Stimulated activated CD4-positive, alpha-beta T cell treated with anti-CD3 and anti-CD28 coated beads, Interleukin-2, amount 100 ng/mL, for 24 hours (primary cell): ENCODE results near the gene ACTN1.
"Not testable (repeated sequence)": the region's sequence is repeated elsewhere in the genome, so short reads cannot be mapped to it uniquely, and the experiment has no call there.

Experiments used
- DNase-seq, 2 donors: peaks; one replicate each; pipeline ENCODE4 v3.0.0-alpha.2; 2020

The ACTN1 gene

DNA sequence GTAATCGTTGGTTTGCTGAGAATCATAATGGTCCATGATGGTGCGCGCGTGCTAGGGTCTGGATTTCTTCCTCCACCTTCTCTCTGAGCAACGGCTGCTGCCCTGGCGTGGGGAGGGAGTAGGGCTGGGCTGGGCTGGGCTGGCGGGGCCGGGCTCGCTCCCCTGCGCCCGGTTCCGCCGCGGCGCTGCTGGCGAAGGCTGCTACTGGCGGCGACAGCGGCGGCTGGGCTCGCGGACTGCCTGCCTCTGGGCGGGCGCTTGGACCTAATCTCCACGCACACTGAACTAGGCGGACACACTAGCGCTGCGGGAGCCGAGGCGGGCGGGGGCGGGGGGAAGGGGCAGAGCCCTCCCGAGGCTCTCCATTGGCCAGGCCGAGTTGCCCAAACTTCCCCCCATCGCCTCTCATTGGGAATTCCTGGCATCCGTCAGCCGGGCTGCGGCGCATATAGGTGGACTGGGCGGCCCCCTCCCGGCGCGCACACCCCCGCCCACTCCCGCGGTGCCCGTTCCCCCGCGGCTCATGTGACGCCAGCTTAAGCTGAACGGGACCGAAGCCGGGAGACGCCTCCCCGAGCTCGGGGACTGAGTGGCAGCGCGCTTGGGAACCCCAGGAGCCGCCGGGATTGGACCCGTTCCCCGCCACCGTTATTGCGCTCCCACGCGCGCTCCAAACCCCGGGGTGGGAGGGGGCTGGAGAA, at the start of gene ACTN1:
Gene ACTN1 (minus strand): TSS at position 282 of the 701 bp plus-strand sequence. CDS start 246 bp downstream, at position 36.
- peak; percentile 71 to 84 for DNase-seq

- DNase-seq, result no peak
These were observed 48.3 kb upstream of the ACTN1 start for GRCh38 chr14:69027242-69027913.

DNA sequence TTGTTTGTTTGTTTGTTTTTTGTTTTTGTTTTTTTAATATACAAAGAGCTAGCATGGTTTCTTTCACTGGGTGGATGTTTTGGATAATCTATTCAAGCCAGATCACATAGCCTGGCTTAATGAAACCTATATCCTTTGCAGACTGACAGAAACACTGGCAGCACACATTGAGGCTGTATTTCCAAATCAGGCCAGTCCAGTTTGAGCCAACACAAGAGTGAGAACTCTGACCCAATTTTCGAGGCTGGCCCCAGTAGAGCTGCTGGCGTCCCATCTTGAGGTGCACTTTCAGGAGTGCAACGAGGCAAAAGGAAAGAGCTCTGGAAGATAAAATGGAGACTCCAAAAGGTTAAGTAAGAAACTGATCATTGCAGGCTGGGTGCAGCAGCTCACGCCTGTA, 43.9 kb upstream of the ACTN1 start:
- no peak for DNase-seq

DNA sequence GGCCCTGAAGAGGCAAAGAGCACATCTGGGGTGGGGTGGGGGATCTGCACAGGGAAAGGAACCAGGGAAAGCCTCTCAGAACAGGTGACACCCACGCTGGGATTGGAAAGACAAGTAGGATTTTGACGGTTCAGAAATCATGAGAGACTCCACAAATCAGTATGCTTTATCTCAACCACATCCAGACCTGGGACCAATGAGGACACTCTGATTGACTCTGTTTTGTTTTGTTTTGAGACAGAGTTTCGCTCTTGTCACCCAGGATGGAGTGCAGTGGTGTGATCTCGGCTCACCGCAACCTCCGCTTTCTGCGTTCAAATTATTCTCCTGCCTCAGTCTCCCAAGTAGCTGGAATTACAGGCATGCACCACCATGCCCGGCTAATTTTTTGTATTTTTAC, 43.0 kb upstream of the ACTN1 start:
- not testable (repeated sequence) for DNase-seq

GRCh38 chr14:69017706-69018105, 38.6 kb upstream of the ACTN1 start:
- no peak for DNase-seq

DNA sequence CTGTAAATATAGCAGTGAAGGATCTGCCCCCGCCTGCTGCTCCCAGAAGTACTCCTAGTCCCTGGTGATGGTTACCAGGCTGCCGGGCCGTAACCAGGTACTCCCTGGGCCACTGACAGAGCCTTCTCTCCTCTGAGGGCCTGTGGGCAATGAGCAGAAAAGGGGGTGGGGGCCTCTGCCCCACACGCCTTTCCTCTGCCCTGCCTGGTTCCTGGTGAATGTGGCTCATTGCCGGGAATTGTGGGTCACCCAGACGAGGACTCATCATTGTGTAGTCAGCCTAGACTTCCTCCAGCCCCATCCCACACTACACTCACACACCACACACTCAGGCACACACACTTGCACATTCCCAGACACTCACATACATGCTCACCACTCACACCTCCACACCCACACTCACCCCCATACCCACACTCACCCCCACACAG, 35.7 kb upstream of the ACTN1 start:
- no peak for DNase-seq

DNA sequence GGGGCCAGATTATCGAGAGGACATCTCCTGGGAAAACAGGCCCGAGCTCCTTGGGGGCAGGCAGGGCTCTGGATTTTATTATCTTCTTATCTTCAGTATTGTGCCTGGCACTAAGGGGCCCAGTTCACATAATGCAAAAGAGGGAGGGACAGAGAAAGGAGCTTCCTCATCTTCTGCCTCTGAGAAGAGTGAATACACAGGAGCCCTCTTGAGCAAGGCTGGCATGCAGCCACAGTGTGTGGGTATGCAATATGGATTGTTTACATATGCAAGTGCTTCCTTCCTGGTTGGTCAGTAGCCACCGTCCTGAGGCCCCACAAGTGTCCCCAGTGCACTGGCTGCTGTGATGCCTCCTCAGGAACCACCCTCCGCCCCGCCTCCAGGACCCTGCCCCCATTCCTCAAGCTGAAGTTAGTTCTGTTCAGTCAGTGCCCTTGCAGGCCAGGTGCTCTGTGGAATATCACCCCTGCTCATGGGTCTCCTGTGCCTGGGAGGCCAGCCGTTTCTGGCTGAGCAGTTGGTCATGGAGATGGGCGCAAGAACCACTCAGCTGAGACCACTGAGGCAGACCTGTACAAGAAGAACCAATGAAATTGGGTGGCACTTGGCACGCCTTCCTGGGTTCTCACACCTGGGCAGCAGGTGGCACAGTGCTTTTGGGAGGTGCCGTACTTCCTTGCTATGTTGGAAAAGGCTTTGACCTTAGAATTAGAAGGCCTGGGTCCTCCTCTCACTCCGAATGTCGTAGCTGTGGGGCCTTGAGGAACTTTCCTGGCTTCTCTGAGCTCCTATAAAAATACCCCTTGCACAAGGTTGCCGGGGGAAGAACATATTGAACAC, 35.1 kb upstream of the ACTN1 start:
- DNase-seq, result no peak

DNA sequence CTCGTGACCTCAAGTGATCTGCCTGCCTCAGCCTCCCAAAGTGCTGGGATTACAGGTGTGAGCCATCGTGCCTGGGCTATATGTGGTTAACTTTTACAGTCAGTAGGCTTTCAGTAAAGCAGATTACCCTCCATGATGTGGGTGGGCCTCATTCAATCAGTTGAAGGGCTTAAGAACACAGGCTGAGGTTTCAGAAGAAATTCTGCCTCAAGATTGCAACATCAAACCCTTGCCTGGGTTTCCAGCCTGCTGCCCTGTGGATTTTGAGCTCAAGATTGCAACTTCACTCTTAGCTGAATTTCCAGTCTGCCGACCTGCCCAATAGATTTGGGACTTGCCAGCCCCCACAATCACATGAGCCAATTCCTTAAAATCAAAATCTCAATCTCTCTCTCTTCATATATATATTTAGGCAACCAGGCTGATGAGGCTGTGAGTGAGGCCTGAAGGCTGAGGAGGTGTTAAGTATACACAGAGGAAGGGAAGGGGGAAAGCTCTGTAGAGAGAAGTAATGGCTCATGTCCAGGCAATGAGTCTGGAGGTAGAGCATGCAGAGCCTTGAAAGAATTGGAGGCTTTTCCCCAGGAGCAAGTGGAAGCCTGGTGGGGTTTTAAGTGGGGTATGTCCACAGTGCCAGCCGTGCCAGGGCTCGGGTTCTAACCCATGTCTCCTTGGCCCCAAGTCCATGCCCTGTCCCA, 33.3 kb upstream of the ACTN1 start:
- DNase-seq, result no peak

- DNase-seq, result no peak
These were observed 31.5 kb upstream of the ACTN1 start for GRCh38 chr14:69010648-69011047.

DNA sequence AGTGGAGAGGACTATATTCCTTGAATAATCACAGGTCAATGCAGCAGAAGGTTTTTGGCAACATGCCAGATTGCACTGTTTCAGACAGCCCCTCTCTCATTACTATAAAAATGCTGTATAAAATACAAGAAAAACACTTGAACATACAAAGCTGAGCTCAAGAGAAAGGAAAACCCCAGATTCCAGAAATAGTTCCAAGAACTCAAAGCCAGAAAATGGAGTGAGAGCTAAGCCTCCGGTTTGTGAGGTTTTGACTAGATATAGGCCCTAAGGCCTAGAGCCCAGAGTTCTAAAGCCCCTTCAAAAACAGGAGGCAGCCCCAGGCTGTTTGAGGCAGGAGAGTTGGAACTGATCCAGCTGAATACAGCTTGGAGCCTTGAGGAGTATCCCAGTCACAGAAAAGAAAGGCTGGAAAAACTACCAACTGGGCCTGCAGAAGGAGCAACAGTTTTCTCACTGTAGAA, 29.4 kb upstream of the ACTN1 start:
- no peak for DNase-seq

DNA sequence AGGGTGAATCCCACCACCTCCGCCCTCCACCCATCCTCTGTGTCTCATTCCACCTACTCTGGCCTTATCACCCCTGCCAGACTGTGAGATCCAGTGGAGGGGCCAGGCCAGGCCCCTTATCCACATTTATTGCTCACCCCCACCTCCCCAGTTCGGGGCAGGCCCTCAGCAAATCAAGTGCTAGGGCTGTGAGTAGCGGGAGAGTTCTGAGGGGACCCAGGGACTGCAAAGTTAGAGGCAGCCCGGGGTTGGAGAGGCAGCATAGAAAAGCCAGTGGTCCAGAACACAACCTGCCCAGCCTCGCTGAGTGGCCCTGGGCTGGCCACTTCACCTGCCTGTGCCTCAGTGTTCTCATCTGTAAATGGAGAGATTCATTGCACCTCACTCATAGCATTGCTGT, 27.2 kb upstream of the ACTN1 start:
- no peak for DNase-seq

DNA sequence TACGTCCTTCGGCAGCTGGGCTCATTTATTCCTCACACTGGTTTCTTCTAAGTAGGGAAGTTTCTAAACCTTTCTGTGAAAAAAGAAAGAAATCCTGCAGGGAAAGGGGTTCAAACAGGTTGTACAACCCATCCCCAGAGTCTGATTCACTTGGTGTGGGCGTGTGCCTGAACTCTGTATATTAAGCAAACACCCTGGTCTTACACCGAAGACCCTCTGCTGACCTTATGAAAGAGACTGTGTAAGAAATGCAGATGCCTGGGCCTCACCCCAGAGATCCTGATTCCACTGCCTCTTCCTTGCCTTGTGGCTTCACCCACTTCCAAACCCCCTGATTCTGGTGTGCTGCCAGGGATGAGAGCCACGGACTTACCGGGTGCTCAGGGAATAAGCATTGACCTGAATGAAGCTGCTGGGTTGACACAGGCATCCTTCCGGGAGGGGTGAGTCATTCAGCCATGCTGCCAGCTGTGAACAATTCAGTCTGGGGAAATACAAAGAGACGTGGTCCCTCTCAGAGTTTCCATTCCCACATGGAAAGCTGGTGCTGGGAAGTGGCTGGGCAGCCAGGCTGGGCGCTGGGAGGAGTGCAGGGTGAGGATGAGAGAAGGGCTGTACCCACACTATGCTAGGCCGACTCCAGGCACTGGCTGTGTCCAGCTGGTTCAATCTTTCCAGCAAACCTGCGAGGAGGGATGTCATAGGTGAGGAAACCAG, 26.5 kb upstream of the ACTN1 start:
- DNase-seq, result no peak

DNA sequence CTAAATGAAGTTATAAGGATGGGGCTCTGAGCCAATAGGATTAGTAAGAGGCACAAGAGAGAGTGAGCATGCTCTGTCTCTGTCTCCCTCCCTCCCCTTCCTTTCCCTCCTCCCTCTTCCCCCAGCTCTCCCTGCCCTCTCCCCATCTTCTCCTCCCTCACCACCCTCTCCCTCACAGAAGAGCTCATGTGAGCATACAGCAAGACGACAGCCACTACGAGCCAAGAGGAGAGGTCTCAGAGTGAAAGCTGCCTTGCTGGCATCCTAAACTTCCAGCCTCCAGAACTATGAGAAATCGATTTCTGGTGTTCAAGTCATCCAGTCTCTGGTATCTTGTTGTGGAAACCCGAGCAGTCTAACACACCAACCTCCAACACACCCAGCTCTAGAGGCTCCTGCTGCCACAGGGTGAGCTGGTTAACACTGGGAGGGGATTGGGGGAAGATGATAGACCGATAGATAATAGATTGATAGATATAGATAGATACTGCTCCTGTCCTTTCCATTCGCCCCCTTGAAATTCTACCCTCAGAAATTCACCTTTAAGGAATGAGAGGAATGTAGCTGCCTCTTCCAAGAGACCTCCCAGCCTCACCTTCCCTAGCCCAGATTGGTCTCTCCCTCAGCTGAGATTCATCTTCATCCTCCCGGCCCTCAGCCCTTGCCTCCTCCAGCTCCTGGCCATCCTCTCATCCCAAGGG, 25.8 kb upstream of the ACTN1 start:
- no peak for DNase-seq

- DNase-seq, result no peak
These were observed 24.5 kb upstream of the ACTN1 start for GRCh38 chr14:69003626-69004025.

DNA sequence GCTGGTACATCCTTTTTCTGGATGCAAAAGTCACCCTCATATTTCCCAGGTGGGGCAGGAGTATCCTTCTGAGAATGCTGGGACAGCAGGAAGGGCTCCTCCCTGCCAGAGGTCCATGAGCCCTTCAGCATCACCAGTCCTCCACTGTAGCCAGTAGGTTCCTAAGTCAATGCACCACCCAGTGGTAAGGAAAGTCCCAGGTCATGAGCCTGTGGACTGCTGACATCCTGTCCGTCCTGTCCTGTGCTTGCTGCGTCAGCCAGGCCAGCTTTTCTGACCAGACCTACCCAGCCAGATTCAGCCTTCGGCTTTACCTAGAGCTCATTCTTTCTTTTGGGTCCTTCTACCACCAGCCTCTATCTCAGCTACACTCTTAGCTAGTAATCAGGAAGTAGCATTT, 23.0 kb upstream of the ACTN1 start:
- DNase-seq, result no peak

DNA sequence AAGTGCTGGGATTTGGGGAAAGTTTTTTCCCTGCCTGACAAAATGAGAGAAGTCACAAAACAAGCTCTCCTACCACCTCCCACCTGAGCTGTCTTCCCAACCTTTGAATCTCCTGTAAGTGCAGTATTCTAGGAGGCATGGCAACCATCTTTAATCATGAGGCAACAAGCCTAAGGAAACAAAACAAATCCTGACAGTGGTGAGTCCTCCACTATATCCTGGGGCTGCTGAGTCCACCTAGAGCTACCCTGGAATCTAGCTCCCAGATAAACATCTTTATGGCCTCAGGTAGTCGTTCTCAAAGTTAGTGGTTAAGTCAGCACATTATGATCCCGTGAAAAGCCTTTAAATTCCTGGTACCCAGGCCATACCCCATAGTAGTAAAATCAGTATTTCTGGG, 22.3 kb upstream of the ACTN1 start:
- no peak for DNase-seq

- DNase-seq, result no peak
These were observed 19.0 kb upstream of the ACTN1 start for GRCh38 chr14:68998062-68998461.

- DNase-seq, result no peak
These were observed 16.6 kb upstream of the ACTN1 start for GRCh38 chr14:68995731-68996130.

DNA sequence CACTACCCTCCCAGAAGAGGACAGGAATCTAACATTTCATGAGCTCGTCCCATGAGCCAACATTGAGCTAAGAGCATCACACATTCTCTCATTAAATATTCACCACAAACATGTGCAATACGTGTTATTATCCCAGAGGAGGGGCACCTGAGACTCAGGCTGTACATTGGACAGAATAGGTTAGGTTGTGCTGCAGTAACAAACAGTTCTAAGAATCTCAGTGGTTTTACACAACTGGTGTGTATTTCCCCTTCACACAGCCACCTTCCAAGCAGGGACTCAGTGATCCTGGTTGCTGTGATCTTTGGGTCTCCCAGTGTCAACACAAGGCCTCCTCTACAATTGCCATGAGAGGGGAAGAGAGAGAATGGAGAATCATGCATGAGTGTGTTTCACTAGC, 15.0 kb upstream of the ACTN1 start:
- DNase-seq, result no peak

GRCh38 chr14:68987653-68988036, 8.5 kb upstream of the ACTN1 start:
- no peak for DNase-seq

DNA sequence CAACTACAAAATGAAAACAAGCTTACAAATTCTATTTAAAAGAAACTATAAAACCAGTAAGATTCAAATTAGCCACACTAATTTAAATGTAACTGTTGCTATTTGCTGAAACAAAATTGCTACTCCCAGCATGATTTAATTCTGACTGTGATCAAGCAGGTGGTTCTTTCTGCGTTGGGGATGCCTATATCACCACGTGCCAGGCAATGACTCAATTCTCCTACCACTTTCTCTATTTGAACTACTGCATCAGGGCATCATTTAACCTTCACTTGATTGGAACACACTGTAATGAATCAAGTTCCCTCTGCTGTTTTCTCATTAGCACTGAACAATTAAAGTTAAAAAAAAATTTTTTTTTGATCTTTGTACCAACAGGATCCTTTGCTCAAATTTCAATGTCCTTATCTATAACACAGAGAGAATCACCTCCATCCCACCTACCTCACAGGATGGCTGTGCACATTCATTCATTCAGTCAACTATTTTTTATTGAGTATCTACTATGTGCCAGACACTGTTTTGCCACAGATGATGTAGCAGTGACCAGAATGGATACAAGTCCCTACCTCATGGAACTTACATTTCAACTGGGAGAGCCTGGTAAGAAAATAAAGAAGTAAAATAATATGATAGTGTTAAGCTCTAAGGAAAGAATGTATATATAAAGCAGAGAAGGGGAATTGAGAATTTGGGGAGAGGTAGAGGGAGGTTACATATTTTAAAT, 8.0 kb upstream of the ACTN1 start:
- DNase-seq, result peak; percentile 33 to 34
